Kidney (tissue), 14 donors: ENCODE data around the gene TAS2R42. TPM values are rescaled to one million over a fixed set of nuclear protein-coding genes. Genes with fewer than 3 reads are reported as not detected.

Experiments used
- DNase-seq, 5 donors: peaks; one replicate each; pipeline ENCODE4 v3.0.0-alpha.2; 2013 to 2020
- FAIRE-seq: peaks from 2 replicates; lab custom pipeline; 2012; peaks lifted over from hg19 to GRCh38; lab: Jason Lieb, UNC
- H3K27ac ChIP-seq, 2 donors: one replicate each; pipeline ENCODE4 v1.7.0; 2013; ENCODE audit warnings: low read depth in 2 of 2, low read length in 2 of 2, inconsistent platforms in 1 of 2
- H3K27me3 ChIP-seq: one replicate; pipeline ENCODE4 v1.7.1; 2013; ENCODE audit warnings: low read length, inconsistent platforms; ENCODE audit not compliant: control insufficient read depth, insufficient read depth
- H3K36me3 ChIP-seq, 3 donors: one replicate each; pipeline versions ENCODE4 v1.7.0 to v1.7.1; 2013; ENCODE audit warnings: low read length in 3 of 3, control low read depth in 1 of 3, inconsistent platforms in 1 of 3; ENCODE audit not compliant: insufficient read depth in 3 of 3, control insufficient read depth in 2 of 3
- H3K4me1 ChIP-seq, 3 donors: one replicate each; pipeline versions ENCODE4 v1.7.0 to v1.7.1; 2013; ENCODE audit warnings: low read length in 3 of 3, inconsistent platforms in 1 of 3, low read depth in 1 of 3; ENCODE audit not compliant: control insufficient read depth in 2 of 3, insufficient read depth in 2 of 3
- H3K4me3 ChIP-seq, 3 donors: one replicate each; pipeline versions ENCODE4 v1.7.0 to v1.8.1; 2013; ENCODE audit warnings: low read length in 3 of 3, control low read depth in 1 of 3, inconsistent platforms in 1 of 3
- H3K9ac ChIP-seq, 3 donors: one replicate each; pipeline versions ENCODE4 v1.7.0 to v1.7.1; 2013; ENCODE audit warnings: low read length in 3 of 3, control low read depth in 1 of 3, inconsistent platforms in 1 of 3
- H3K9me3 ChIP-seq, 3 donors: one replicate each; pipeline versions ENCODE4 v1.7.0 to v1.7.1; 2013; ENCODE audit warnings: low read length in 3 of 3, control low read depth in 1 of 3, inconsistent platforms in 1 of 3; ENCODE audit not compliant: control insufficient read depth in 2 of 3, insufficient read depth in 1 of 3
- intact Hi-C: fragments of 100-400 bp; cut with DNase I; formaldehyde crosslinking; loops from one replicate; pipeline ENCODE4 v1.11.1; 2022
- polyA plus RNA-seq: library from polyadenylated mRNA; stranded (reverse); fragments of 350-450 nt; fragmentation: Illumina TruSeq; extraction: RNeasy Lipid Tissue Mini Kit (QIAGEN cat#74804); gene quantifications from one replicate; pipeline ENCODE4 v1.2.3, GENCODE V29; 2014; ENCODE audit warnings: low read depth, low replicate concordance; ENCODE audit not compliant: insufficient read depth
- total RNA-seq: library from RNA; stranded (reverse); fragmentation: NEBNext Ultra II Directional; extraction: Animal tissue kit (Norgen Biotek cat#: 25700); gene quantifications from one replicate; pipeline ENCODE4 v1.2.1, GENCODE V29; 2021
- TF ChIP-seq, protein P1 (sequence below): IDR thresholded peaks from 3 replicates; pipeline ENCODE4 v1.5.1; 2012; ENCODE audit warnings: mild to moderate bottlenecking, moderate library complexity, borderline replicate concordance; ENCODE audit not compliant: insufficient read depth; ENCODE audit errors: extremely low read depth
- donor health status: control.
- donor health status: control.
- donor health status: control.
- donor health status: control.
- donor health status: control.
- donor health status: DM: yes; HTN: yes; CAD: no.
- donor health status: Normal renal cell carcinoma (clear cell type).

TAS2R42 gene
- total and polyA plus RNA-seq, 2 donors from 2014 or later, result not detected

DNA sequence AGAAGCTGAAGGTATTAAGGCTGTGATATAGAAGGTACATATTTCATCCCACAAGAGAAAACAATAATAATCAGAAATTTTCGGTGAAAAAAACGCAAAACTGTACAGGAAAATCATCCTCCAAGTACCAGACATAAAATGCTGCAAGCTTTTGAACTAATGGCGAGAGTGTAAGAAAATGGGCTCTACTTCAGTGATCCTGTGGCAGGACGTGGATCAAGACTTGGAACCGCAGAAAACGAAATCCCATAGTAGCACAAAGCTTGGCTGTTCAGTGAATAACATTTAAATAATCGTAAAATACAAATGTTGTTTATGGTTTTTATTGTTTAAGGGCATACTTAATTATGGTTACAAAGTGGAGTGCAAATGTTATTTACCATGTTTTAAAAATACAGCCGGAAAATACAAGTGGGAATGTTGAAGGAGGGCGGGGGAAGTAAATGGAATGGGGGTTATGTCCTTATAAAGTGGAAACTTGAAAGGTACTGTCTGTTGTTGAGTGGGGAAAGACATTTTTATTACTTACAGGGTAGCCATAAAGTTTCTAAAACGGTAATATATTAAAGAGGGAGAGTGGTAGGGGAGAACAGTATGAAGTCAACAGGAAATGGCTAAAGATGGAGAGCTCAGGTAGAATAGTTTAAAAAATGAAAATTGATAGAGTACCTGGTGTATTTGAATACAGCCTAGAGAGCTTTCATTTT lies 14.6 kb downstream of the TAS2R42 start:
- H3K4me1 ChIP-seq, result peaks cover 3 to 18% (median 7%) of the 10 kb centered on the region in 3 donors
- H3K27me3 ChIP-seq, result no peaks in the 10 kb centered on the region
- H3K4me3 ChIP-seq, result peak overlapping the region; percentile 82 to 84 (median 83)
- H3K36me3 ChIP-seq, result no peaks in the 10 kb centered on the region
- TF ChIP-seq, protein P1, sequence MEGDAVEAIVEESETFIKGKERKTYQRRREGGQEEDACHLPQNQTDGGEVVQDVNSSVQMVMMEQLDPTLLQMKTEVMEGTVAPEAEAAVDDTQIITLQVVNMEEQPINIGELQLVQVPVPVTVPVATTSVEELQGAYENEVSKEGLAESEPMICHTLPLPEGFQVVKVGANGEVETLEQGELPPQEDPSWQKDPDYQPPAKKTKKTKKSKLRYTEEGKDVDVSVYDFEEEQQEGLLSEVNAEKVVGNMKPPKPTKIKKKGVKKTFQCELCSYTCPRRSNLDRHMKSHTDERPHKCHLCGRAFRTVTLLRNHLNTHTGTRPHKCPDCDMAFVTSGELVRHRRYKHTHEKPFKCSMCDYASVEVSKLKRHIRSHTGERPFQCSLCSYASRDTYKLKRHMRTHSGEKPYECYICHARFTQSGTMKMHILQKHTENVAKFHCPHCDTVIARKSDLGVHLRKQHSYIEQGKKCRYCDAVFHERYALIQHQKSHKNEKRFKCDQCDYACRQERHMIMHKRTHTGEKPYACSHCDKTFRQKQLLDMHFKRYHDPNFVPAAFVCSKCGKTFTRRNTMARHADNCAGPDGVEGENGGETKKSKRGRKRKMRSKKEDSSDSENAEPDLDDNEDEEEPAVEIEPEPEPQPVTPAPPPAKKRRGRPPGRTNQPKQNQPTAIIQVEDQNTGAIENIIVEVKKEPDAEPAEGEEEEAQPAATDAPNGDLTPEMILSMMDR, result no peak
- H3K9me3 ChIP-seq, result no peaks in the 10 kb centered on the region
- FAIRE-seq (no peak), DNase-seq (peak in 2 of 5 donors; percentile 65 to 82)
- intact Hi-C loops, result no loop called here
- peak overlapping the region; percentile 79 to 92 for H3K27ac ChIP-seq
- peak overlapping the region; percentile 44 to 84 (median 70) for H3K9ac ChIP-seq

DNA sequence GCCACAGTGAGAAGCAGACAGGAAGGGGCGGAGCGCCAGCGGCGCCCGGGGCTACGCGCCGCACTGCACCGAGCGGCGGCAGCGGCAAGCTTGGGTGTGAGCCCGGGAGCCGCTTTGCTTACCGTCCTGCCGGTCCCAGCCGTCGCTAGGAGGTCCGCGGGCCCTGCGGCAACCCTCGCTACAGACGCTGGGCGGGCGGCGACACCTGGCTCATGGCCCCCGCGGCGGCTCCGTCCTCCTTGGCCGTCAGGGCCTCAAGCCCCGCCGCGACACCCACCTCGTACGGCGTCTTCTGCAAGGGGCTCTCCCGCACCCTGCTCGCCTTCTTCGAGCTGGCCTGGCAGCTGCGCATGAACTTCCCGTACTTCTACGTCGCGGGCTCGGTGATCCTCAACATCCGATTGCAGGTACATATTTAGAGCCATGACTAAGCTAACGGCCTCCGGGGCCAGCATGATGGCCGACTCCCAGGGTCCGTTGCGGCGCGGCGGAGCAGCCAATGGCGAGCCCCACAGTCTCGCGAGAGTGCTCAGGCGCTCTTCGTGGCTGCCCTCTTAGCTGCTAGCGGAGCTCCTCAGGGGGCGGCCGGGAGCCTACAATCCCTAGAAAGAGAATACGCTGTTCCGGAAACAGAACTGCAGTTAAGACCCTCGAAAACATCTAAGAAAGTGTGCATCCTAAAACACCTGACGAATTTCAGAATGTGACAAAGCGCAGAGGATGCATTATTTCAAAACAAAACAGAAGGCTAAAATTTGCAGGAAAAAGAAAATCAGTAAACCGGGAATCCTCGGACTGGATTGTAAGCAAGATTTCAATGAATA lies 15.4 kb downstream of the TAS2R42 start, which contains the start of gene SMIM10L1:
SMIM10L1 (plus strand) TSS at position 50 of the 824 bp plus-strand sequence; CDS start at position 213, 163 bp downstream.
- TF ChIP-seq, protein P1, result no peak
- no peaks in the 10 kb centered on the region for H3K36me3 ChIP-seq
- peak within 1 kb of the TSS; percentile 62 to 84 (median 70) for H3K9ac ChIP-seq
- peaks cover 3 to 18% (median 7%) of the 10 kb centered on the region in 3 donors for H3K4me1 ChIP-seq
- no peaks in the 10 kb centered on the region for H3K9me3 ChIP-seq
- peak within 1 kb of the TSS; percentile 79 to 92 for H3K27ac ChIP-seq
- H3K4me3 ChIP-seq, result peak within 1 kb of the TSS; percentile 82 to 84 (median 83)
- intact Hi-C loops, result no loop called here
- no peaks in the 10 kb centered on the region for H3K27me3 ChIP-seq
- FAIRE-seq (no peak), DNase-seq (peak; percentile 95 to 98 (median 98))

DNA sequence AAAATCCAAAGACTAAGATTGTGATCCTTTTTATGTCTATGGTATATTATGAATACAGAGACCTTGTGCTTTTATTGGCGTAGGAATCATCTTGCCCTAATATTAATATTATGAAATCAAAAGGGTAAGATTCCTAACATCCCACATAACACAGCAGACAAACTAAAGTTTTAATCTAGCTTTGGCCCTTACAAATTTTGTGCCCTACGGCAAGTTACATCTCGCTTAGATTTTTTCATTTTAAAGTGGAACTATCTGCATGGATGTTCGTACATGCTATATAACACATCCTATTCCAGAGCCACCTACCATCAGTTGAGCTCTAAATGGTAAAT lies 16.0 kb downstream of the TAS2R42 start:
- H3K9me3 ChIP-seq, result no peaks in the 10 kb centered on the region
- peak overlapping the region; percentile 79 to 92 for H3K27ac ChIP-seq
- TF ChIP-seq, protein P1, result no peak
- peaks cover 3 to 18% (median 7%) of the 10 kb centered on the region in 3 donors for H3K4me1 ChIP-seq
- H3K36me3 ChIP-seq, result peaks cover 0 to 3% (median 0%) of the 10 kb centered on the region in 3 donors
- H3K27me3 ChIP-seq, result no peaks in the 10 kb centered on the region
- H3K9ac ChIP-seq, result peak overlapping the region; percentile 62 to 83 (median 68)
- DNase-seq, result no peak
- intact Hi-C loops, result no loop called here
- peak overlapping the region; percentile 82 to 84 (median 83) for H3K4me3 ChIP-seq
- no peak for FAIRE-seq
